Islet of Langerhans (tissue), 1 donor: ENCODE results near the gene FOXL1.

ENCODE experiments used
- FAIRE-seq: peaks from one replicate; lab custom pipeline; 2011; peaks lifted over from hg19 to GRCh38; lab: Jason Lieb, UNC

FOXL1 gene

GRCh38 chr16:86568677-86569623, 9.4 kb upstream of the FOXL1 start:
- no peak for FAIRE-seq

GRCh38 chr16:86569701-86570447, 8.5 kb upstream of the FOXL1 start:
- no peak for FAIRE-seq

- no peak for FAIRE-seq
Observed at GRCh38 chr16:86570558-86571529, 7.5 kb upstream of the FOXL1 start.

GRCh38 chr16:86571530-86571915, 6.8 kb upstream of the FOXL1 start:
- FAIRE-seq, result no peak

GRCh38 chr16:86572041-86572521, 6.3 kb upstream of the FOXL1 start:
- FAIRE-seq, result no peak

- FAIRE-seq, result no peak
Observed at GRCh38 chr16:86572606-86573005, 5.7 kb upstream of the FOXL1 start.

- no peak for FAIRE-seq
Observed at GRCh38 chr16:86573215-86573614, 5.1 kb upstream of the FOXL1 start.

GRCh38 chr16:86573646-86574508, 4.5 kb upstream of the FOXL1 start:
- no peak for FAIRE-seq

- no peak for FAIRE-seq
Observed at GRCh38 chr16:86574646-86575045, 3.7 kb upstream of the FOXL1 start.

GRCh38 chr16:86575095-86575685, 3.2 kb upstream of the FOXL1 start:
- no peak for FAIRE-seq

- FAIRE-seq, result no peak
Observed at GRCh38 chr16:86575754-86576557, 2.4 kb upstream of the FOXL1 start.

- FAIRE-seq, result no peak
Observed at GRCh38 chr16:86576591-86577313, 1.6 kb upstream of the FOXL1 start.

- no peak for FAIRE-seq
Observed at GRCh38 chr16:86577314-86577971, 906 bp upstream of the FOXL1 start.

- FAIRE-seq, result no peak
Observed at GRCh38 chr16:86578611-86579267, 390 bp downstream of the FOXL1 start.

GRCh38 chr16:86579268-86580062, 1.1 kb downstream of the FOXL1 start:
- no peak for FAIRE-seq

GRCh38 chr16:86580063-86580790, 1.9 kb downstream of the FOXL1 start:
- no peak for FAIRE-seq
